ENCODE results near the gene TBC1D22A.

DNA sequence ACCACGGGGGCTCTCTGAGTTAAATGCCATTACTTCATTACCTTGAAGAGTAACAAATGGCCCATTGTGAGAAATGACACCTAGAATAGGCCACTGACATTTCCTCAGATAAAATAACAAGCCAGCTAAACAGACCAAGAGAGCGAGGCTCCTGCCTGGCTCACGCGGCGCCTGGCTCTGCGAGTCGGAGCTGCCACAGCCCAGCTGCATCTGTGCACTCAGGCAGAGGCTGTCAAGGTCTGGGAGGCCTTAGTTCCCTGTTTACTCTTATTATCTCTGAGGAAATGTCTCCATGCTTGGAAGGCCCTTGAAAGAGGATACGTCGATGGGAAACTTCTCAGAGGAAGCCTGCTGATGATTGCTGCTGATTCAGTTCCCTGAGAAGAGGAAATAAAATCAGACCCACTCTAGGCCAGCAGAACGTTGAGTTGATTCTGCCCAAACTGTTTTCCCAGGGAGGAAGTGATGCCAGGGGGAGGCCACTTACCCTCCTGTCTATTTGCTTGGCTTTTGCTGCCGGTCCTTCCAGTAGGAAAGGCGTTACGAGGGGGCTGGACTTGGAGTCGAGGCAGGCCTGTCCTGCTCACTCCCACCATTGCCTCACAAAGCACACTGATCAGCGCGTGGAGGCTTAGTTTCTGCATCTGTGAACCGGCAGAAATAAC is 208.8 kb downstream of the TBC1D22A start:
- peak; percentile 4 for TF ChIP-seq JUN (IDR thresholded peaks at IDR 0.05; ENCODE audit: borderline replicate concordance, insufficient read depth, insufficient read length, low read depth)
- TF ChIP-seq, protein P1, sequence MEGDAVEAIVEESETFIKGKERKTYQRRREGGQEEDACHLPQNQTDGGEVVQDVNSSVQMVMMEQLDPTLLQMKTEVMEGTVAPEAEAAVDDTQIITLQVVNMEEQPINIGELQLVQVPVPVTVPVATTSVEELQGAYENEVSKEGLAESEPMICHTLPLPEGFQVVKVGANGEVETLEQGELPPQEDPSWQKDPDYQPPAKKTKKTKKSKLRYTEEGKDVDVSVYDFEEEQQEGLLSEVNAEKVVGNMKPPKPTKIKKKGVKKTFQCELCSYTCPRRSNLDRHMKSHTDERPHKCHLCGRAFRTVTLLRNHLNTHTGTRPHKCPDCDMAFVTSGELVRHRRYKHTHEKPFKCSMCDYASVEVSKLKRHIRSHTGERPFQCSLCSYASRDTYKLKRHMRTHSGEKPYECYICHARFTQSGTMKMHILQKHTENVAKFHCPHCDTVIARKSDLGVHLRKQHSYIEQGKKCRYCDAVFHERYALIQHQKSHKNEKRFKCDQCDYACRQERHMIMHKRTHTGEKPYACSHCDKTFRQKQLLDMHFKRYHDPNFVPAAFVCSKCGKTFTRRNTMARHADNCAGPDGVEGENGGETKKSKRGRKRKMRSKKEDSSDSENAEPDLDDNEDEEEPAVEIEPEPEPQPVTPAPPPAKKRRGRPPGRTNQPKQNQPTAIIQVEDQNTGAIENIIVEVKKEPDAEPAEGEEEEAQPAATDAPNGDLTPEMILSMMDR (IDR thresholded peaks at IDR 0.05; ENCODE audit: extremely low read depth in 1 of 2, insufficient read depth in 1 of 2, low read depth in 1 of 2, low read length in 2 of 2) = no peak
- TF ChIP-seq POLR2AphosphoS5 (IDR thresholded peaks at IDR 0.05; ENCODE audit: insufficient read depth, low read depth, low read length) = peak; percentile 39
- TF ChIP-seq EZH2 (IDR thresholded peaks at IDR 0.05; ENCODE audit: borderline replicate concordance, low read depth, low read length, severe bottlenecking) = no peak
